Measurements from ENCODE around the gene OR51F2. TPM values are rescaled to one million over a fixed set of nuclear protein-coding genes. Genes with fewer than 3 reads are reported as not detected.
"Not testable (repeated sequence)": the region's sequence is repeated elsewhere in the genome, so short reads cannot be mapped to it uniquely, and the experiment has no call there.

OR51F2 gene
- total RNA-seq, 3 donors from 2014 or later: not detected

DNA sequence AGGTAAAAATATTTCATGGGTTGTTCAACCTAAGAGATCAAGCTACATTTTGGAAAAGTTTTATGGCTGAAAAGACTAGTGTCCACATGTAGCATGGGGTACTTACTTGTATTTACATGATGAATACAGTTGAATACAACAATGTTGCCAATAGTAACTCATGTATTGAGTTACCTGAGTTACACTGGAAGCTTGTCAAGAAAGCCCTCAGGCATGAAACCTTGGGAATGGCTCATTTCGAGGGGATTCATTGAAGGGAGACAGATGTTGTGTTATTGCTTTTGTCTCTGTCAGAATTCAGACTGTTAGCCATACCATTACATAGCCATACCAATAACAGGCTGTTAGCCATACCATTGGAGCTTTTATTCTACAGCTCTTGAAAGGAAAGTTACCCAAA is 9.2 kb downstream of the OR51F2 start:
- H3K27me3 ChIP-seq: no peaks in the 10 kb centered on the region
- H3K9me3 ChIP-seq: no peaks in the 10 kb centered on the region
- intact Hi-C loops (cut with DNase I; ENCODE audit: low total_unique reads): no loop called here
- H3K4me3 ChIP-seq: no peak overlapping the region
- no peaks in the 10 kb centered on the region for H3K36me3 ChIP-seq
- H3K4me1 ChIP-seq: no peaks in the 10 kb centered on the region
- H3K27ac ChIP-seq: no peak overlapping the region
- DNase-seq (ENCODE audit: low spot score in 2 of 2): no peak
- TF ChIP-seq POLR2AphosphoS5 (IDR thresholded peaks at IDR 0.05): no peak
- no peak for TF ChIP-seq POLR2A (IDR thresholded peaks at IDR 0.05)
- TF ChIP-seq, protein P1, sequence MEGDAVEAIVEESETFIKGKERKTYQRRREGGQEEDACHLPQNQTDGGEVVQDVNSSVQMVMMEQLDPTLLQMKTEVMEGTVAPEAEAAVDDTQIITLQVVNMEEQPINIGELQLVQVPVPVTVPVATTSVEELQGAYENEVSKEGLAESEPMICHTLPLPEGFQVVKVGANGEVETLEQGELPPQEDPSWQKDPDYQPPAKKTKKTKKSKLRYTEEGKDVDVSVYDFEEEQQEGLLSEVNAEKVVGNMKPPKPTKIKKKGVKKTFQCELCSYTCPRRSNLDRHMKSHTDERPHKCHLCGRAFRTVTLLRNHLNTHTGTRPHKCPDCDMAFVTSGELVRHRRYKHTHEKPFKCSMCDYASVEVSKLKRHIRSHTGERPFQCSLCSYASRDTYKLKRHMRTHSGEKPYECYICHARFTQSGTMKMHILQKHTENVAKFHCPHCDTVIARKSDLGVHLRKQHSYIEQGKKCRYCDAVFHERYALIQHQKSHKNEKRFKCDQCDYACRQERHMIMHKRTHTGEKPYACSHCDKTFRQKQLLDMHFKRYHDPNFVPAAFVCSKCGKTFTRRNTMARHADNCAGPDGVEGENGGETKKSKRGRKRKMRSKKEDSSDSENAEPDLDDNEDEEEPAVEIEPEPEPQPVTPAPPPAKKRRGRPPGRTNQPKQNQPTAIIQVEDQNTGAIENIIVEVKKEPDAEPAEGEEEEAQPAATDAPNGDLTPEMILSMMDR (IDR thresholded peaks at IDR 0.05): no peak

DNA sequence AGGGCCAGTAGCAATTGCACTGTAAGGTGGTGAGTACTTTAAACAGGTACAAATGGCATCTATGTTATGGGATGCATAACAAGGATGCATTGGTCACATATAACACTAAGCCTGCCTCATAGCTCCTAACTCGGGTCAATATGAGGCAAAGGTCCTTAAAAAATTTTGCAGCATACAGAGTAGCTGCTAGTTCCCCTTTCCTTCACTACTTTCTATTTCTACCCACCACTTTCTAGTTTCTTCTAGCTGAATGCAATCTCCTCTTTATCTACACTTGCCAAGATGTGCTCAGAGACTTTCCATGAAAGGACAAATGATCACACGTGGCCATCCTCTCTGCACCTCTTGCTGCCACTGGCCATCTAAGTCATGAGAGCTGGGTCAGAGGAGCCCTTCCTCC is 9.8 kb downstream of the OR51F2 start:
- intact Hi-C loops (cut with DNase I; ENCODE audit: low total_unique reads): no loop called here
- no peak overlapping the region for H3K27ac ChIP-seq
- H3K36me3 ChIP-seq: no peaks in the 10 kb centered on the region
- H3K4me3 ChIP-seq: no peak overlapping the region
- TF ChIP-seq POLR2AphosphoS5 (IDR thresholded peaks at IDR 0.05) (no peak), POLR2A (IDR thresholded peaks at IDR 0.05) (no peak)
- TF ChIP-seq, protein P1 (IDR thresholded peaks at IDR 0.05): no peak
- no peak for DNase-seq (ENCODE audit: low spot score in 2 of 2)
- H3K9me3 ChIP-seq: no peaks in the 10 kb centered on the region
- no peaks in the 10 kb centered on the region for H3K4me1 ChIP-seq
- H3K27me3 ChIP-seq: no peaks in the 10 kb centered on the region

DNA sequence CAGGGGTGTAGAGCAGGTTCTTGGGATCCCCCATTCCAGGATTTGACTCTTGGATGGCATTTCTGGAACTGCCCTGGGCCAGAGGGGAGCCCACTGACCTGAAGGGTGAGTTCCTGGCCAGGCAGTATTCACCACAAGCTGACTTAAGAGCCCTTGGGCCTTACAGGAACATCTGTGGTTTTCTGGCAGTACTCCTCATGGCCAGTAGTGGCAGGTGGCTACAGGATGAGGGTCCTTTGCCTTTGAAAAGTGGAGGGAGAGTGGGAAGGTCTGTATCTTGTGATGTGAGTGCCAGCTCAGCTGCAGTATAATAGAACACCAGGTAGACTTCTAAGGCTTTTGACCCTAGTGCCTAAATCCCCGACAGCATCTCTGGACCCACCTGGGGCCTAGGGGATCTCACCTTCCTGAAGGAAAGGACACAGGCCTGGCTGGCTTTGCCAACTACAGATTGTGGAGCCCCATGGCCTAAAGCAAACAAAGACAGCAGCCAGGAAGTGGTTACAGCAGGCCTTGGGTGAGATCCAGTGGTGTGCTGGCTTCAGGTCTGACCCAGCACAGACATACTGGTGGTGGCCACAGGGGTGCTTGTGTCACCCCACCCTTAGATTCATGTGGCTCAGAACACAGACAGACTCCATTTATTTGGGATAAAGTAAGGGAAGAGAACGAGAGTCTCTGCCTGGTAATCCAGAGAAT is 18.9 kb downstream of the OR51F2 start:
- no peaks in the 10 kb centered on the region for H3K27me3 ChIP-seq
- no peaks in the 10 kb centered on the region for H3K36me3 ChIP-seq
- H3K27ac ChIP-seq: no peak overlapping the region
- DNase-seq (ENCODE audit: low spot score in 2 of 2): no peak
- H3K4me1 ChIP-seq: no peaks in the 10 kb centered on the region
- no peaks in the 10 kb centered on the region for H3K9me3 ChIP-seq
- no peak overlapping the region for H3K4me3 ChIP-seq
- intact Hi-C loops (cut with DNase I; ENCODE audit: low total_unique reads): no loop called here
- TF ChIP-seq POLR2A (IDR thresholded peaks at IDR 0.05) (no peak), POLR2AphosphoS5 (IDR thresholded peaks at IDR 0.05) (no peak)

DNA sequence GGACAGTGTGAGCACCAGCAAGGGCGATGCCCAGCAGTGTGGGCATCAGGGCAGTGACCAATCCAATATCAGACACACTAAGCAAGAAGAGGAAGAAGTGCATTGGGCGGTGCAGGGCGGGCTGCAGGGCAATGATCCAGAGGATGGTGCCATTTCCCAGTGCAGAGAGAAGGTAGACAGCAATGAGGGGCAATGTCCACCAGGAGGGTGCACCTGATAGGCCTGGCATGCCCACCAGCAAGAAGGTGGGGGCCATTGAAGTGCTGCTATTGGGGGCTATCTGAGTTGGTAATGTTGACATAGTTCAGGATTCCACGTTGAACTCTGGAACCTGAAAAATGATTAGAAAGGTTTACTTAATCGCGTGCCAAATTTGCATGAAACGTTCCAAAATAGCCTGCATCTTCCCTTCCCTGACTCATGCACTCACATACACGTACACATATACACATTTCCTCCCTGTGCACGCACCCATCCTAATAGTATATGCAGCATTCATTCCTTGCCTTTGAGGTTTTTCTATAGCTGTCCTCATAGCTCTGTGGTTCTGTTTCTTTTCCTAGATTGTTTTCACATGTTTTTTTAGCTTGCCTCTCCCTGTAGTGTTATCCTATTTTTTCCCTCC is 27.9 kb downstream of the OR51F2 start, which contains the start of gene OR51S1:
TSS of gene OR51S1 (minus strand) at position 301 of the 625 bp plus-strand sequence. CDS start at position 301, 0 bp downstream.
- DNase-seq (ENCODE audit: low spot score in 2 of 2): no peak
- H3K4me1 ChIP-seq: no peaks in the 10 kb centered on the region
- TF ChIP-seq, protein P1 (IDR thresholded peaks at IDR 0.05): no peak
- TF ChIP-seq POLR2AphosphoS5 (IDR thresholded peaks at IDR 0.05) (no peak), POLR2A (IDR thresholded peaks at IDR 0.05) (no peak)
- no peak within 1 kb of the TSS for H3K27ac ChIP-seq
- no peak within 1 kb of the TSS for H3K4me3 ChIP-seq
- no peaks in the 10 kb centered on the region for H3K36me3 ChIP-seq
- H3K9me3 ChIP-seq: no peaks in the 10 kb centered on the region
- intact Hi-C loops (cut with DNase I; ENCODE audit: low total_unique reads): no loop called here
- peaks cover 0 to 3% of the 10 kb centered on the region in 2 donors for H3K27me3 ChIP-seq

DNA sequence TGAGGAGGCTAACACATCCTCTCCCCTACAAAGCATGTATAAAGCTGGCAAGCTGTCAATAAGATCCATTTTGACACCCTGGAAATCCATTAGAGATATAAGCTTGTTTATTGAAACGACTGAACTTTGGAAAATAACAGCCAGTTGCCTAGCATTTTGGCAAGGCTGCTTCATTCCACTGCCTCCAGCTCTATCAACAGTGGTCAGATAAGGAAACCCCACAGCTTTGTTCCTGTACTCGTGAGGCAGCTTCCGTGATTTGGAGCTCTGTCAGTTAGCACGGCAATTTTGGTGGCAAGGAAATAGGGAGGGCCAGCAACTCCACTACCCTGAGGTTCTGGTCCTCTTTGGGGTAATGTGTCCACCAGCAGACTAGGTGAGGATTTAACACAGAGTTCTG is 29.9 kb downstream of the OR51F2 start:
- Histone ChIP-seq H3K4me1 (no peaks in the 10 kb centered on the region), H3K4me3 (no peak overlapping the region), H3K9me3 (no peaks in the 10 kb centered on the region), H3K36me3 (no peaks in the 10 kb centered on the region), H3K27ac (no peak overlapping the region), H3K27me3 (peaks cover 0 to 3% of the 10 kb centered on the region in 2 donors)
- TF ChIP-seq POLR2A (IDR thresholded peaks at IDR 0.05) (no peak), POLR2AphosphoS5 (IDR thresholded peaks at IDR 0.05) (no peak)
- TF ChIP-seq, protein P1 (IDR thresholded peaks at IDR 0.05): no peak
- no peak for DNase-seq (ENCODE audit: low spot score in 2 of 2)
- intact Hi-C loops (cut with DNase I; ENCODE audit: low total_unique reads): no loop called here

DNA sequence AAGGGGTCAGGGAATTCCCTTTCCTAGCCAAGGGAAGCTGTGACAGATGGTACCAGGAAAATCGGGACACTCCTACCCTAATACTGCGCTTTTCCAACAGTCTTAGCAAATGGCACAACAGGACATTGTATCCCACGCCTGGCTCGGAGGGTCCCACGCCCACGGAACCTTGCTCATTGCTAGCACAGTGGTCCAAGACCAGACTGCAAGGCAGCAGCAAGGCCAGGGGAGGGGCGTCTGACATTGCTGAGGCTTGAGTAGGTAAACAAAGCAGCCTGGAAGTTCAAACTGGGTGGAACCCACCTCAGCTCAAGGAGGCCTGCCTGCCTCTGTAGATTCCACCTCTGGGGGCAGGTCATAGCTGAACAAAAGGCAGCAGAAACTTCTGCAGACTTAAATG is 33.2 kb downstream of the OR51F2 start:
- H3K4me1 ChIP-seq; DNase-seq (ENCODE audit: low spot score in 2 of 2); H3K36me3 ChIP-seq; intact Hi-C loops (cut with DNase I; ENCODE audit: low total_unique reads); H3K27ac ChIP-seq; H3K9me3 ChIP-seq; H3K27me3 ChIP-seq; H3K4me3 ChIP-seq: not testable (repeated sequence)

All from breast epithelium (tissue), 4 donors.